IMR-90 (cell line): ENCODE measurements around the gene SHC4. TPM values are rescaled to one million over a fixed set of nuclear protein-coding genes. Genes with fewer than 3 reads are reported as not detected.

Experiments
- ATAC-seq: fragments of 200-7000 bp; cut with Tn5 transposase; 2 replicates; pipeline ENCODE4 v1.9.1; 2020; ENCODE audit warnings: low read depth, mild to moderate bottlenecking, moderate library complexity
- BruUV-seq: library from RNA; stranded (reverse); fragments of 400-500 nt; replicated peaks from 2 replicates; lab custom pipeline; 2021; lab: Mats Ljungman, UMichigan
- CTCF ChIA-PET: fragments of 300-600 bp; formaldehyde crosslinking; extraction: SDS; loops from one replicate; lab custom pipeline; 2021; ENCODE audit warnings: antibody characterized with exemption; lab: Yijun Ruan, JAX
- POLR2A ChIA-PET: fragments of 300-600 bp; sonication (Branson Sonifier 250); formaldehyde crosslinking; loops from one replicate; lab custom pipeline; 2022; ENCODE audit warnings: antibody characterized with exemption; ENCODE audit not compliant: unreplicated experiment; lab: Charles Lee
- DNase-seq: peaks from one replicate; pipeline ENCODE4 v3.0.0; 2013
- H2AFZ ChIP-seq: replicated peaks from 2 replicates; pipeline ENCODE3; 2013; ENCODE audit warnings: low read length, mild to moderate bottlenecking; ENCODE audit not compliant: poor library complexity
- H2AK5ac ChIP-seq: 2 replicates; pipeline ENCODE4 v1.6.1; 2013; ENCODE audit warnings: low read depth, low read length, inconsistent platforms
- H2AK9ac ChIP-seq: replicated peaks from 2 replicates; pipeline ENCODE3; 2013; ENCODE audit warnings: mild to moderate bottlenecking, low read depth, low read length, moderate library complexity; ENCODE audit not compliant: poor library complexity
- H2BK120ac ChIP-seq: 2 replicates; pipeline ENCODE4 v1.6.1; 2013; ENCODE audit warnings: low read depth, low read length, inconsistent platforms
- H2BK15ac ChIP-seq: 3 replicates; pipeline ENCODE4 v1.6.1; 2013; ENCODE audit warnings: low read depth, low read length, inconsistent platforms
- H2BK20ac ChIP-seq: 2 replicates; pipeline ENCODE4 v1.6.1; 2013; ENCODE audit warnings: low read depth, mild to moderate bottlenecking, inconsistent platforms, low read length, moderate library complexity
- H2BK5ac ChIP-seq: 2 replicates; pipeline ENCODE4 v1.6.1; 2013; ENCODE audit warnings: mild to moderate bottlenecking, low read depth, low read length, inconsistent platforms; ENCODE audit not compliant: poor library complexity, severe bottlenecking
- H3K14ac ChIP-seq: replicated peaks from 2 replicates; pipeline ENCODE4 v1.6.1; 2013; ENCODE audit warnings: low read depth, low read length, inconsistent platforms
- H3K18ac ChIP-seq: 2 replicates; pipeline ENCODE4 v1.6.1; 2013; ENCODE audit warnings: low read depth, low read length, control low read depth
- H3K23ac ChIP-seq: 2 replicates; pipeline ENCODE4 v1.6.1; 2013; ENCODE audit warnings: low read depth, low read length, inconsistent platforms
- H3K27ac ChIP-seq: 2 replicates; pipeline ENCODE4 v1.5.1; 2013; ENCODE audit warnings: mild to moderate bottlenecking, control low read depth, low read length; ENCODE audit not compliant: insufficient read depth
- H3K27me3 ChIP-seq: 2 replicates; pipeline ENCODE4 v1.6.1; 2013; ENCODE audit warnings: low read length; ENCODE audit not compliant: control insufficient read depth, insufficient read depth
- H3K36me3 ChIP-seq: 2 replicates; pipeline ENCODE4 v1.6.1; 2013; ENCODE audit warnings: low read length, mixed read lengths; ENCODE audit not compliant: control insufficient read depth, insufficient read depth
- H3K4ac ChIP-seq: 2 replicates; pipeline ENCODE4 v1.6.1; 2013; ENCODE audit warnings: low read depth, low read length, inconsistent platforms
- H3K4me1 ChIP-seq: 2 replicates; pipeline ENCODE4 v1.6.1; 2013; ENCODE audit warnings: low read length, mixed read lengths; ENCODE audit not compliant: control insufficient read depth, insufficient read depth
- H3K4me2 ChIP-seq: 2 replicates; pipeline ENCODE4 v1.6.1; 2013; ENCODE audit warnings: low read depth, mild to moderate bottlenecking, control low read depth, low read length, moderate library complexity
- H3K4me3 ChIP-seq: 2 replicates; pipeline ENCODE4 v1.5.1; 2013; ENCODE audit warnings: low read depth, mild to moderate bottlenecking, control low read depth, low read length, moderate library complexity; ENCODE audit not compliant: insufficient read depth
- H3K56ac ChIP-seq: 2 replicates; pipeline ENCODE4 v1.6.1; 2013; ENCODE audit warnings: low read length, inconsistent platforms; ENCODE audit not compliant: insufficient read depth; ENCODE audit errors: extremely low read depth
- H3K79me1 ChIP-seq, 2 experiments: 2 replicates each; pipeline ENCODE4 v1.6.1; 2013; ENCODE audit warnings: low read length in 2 of 2, inconsistent platforms in 1 of 2, low read depth in 1 of 2
- H3K9ac ChIP-seq: 2 replicates; pipeline ENCODE4 v1.6.1; 2013; ENCODE audit warnings: low read depth, low read length, control low read depth
- H3K9me1 ChIP-seq: 2 replicates; pipeline ENCODE4 v1.6.1; 2013; ENCODE audit warnings: low read length, inconsistent platforms; ENCODE audit not compliant: insufficient read depth
- H3K9me3 ChIP-seq: 2 replicates; pipeline ENCODE4 v1.6.1; 2013; ENCODE audit warnings: low read length; ENCODE audit not compliant: control insufficient read depth, insufficient read depth
- H4K20me1 ChIP-seq: 2 replicates; pipeline ENCODE4 v1.6.1; 2013; ENCODE audit warnings: low read length, inconsistent platforms; ENCODE audit not compliant: insufficient read depth
- H4K5ac ChIP-seq: 2 replicates; pipeline ENCODE4 v1.6.1; 2013; ENCODE audit warnings: mild to moderate bottlenecking, low read depth, low read length, control low read depth
- H4K8ac ChIP-seq, 2 experiments: 2 replicates each; pipeline ENCODE4 v1.6.1; 2013; ENCODE audit warnings: low read depth in 2 of 2, low read length in 2 of 2, control low read depth in 1 of 2, inconsistent platforms in 1 of 2
- H4K91ac ChIP-seq: 2 replicates; pipeline ENCODE4 v1.6.1; 2013; ENCODE audit warnings: low read depth, low read length, inconsistent platforms; ENCODE audit not compliant: insufficient read depth
- BHLHE40 ChIP-seq: fragments of 150-350 bp; IDR thresholded peaks from 2 replicates; pipeline ENCODE4 v1.6.1; 2016; ENCODE audit warnings: mild to moderate bottlenecking, low read depth, low read length
- CEBPB ChIP-seq: IDR thresholded peaks from 2 replicates; pipeline ENCODE4 v1.6.1; 2012; ENCODE audit warnings: low read depth, low read length, improper control_type of control experiment
- CHD1 ChIP-seq: IDR thresholded peaks from 2 replicates; pipeline ENCODE4 v1.6.1; 2012; ENCODE audit warnings: low read depth, low read length, improper control_type of control experiment
- ELK1 ChIP-seq: fragments of 150-350 bp; IDR thresholded peaks from 2 replicates; pipeline ENCODE4 v1.6.1; 2016; ENCODE audit warnings: low read depth, mild to moderate bottlenecking, low read length, moderate library complexity, borderline replicate concordance
- FOS ChIP-seq: fragments of 150-350 bp; IDR thresholded peaks from 2 replicates; pipeline ENCODE4 v1.6.1; 2016; ENCODE audit warnings: low read depth, low read length
- MAFK ChIP-seq: IDR thresholded peaks from 2 replicates; pipeline ENCODE4 v1.6.1; 2012; ENCODE audit warnings: low read depth, low read length, improper control_type of control experiment
- MAZ ChIP-seq: IDR thresholded peaks from 2 replicates; pipeline ENCODE4 v1.6.1; 2012; ENCODE audit warnings: low read depth, mild to moderate bottlenecking, low read length, improper control_type of control experiment, moderate library complexity, borderline replicate concordance
- MXI1 ChIP-seq: IDR thresholded peaks from 2 replicates; pipeline ENCODE4 v1.6.1; 2012; ENCODE audit warnings: low read depth, mild to moderate bottlenecking, low read length, moderate library complexity, borderline replicate concordance
- NFE2L2 ChIP-seq: fragments of 150-350 bp; IDR thresholded peaks from 2 replicates; pipeline ENCODE4 v1.6.1; 2016; ENCODE audit warnings: low read depth, mild to moderate bottlenecking, low read length
- POLR2A ChIP-seq: IDR thresholded peaks from 2 replicates; pipeline ENCODE4 v1.6.1; 2012; ENCODE audit warnings: mild to moderate bottlenecking, low read depth, low read length
- RCOR1 ChIP-seq: IDR thresholded peaks from 2 replicates; pipeline ENCODE4 v1.6.1; 2012; ENCODE audit warnings: mild to moderate bottlenecking, low read length, improper control_type of control experiment; ENCODE audit not compliant: insufficient replicate concordance
- RFX5 ChIP-seq: IDR thresholded peaks from 2 replicates; pipeline ENCODE4 v1.8.0; 2012; ENCODE audit warnings: low read depth, mild to moderate bottlenecking, low read length, moderate library complexity
- USF2 ChIP-seq: fragments of 150-350 bp; IDR thresholded peaks from 2 replicates; pipeline ENCODE4 v1.6.1; 2017; ENCODE audit warnings: mild to moderate bottlenecking, antibody characterized with exemption, low read length, low read depth
- WGBS, 2 experiments: methylation state at CpG; one replicate each; pipeline versions ENCODE4 v1.1.5 to v1.1.7; 2013; ENCODE audit warnings: missing lambda C conversion rate in 2 of 2; ENCODE audit not compliant: insufficient read length in 1 of 2; ENCODE audit errors: extremely low coverage in 2 of 2; 5-methylcytosine and 5-hydroxymethylcytosine counted together
- dilution Hi-C: fragments of 300-500 bp; cut with HindIII; formaldehyde crosslinking; loops from one replicate; pipeline ENCODE4 v1.14.3; 2018; ENCODE audit warnings: low sequenced_read_pairs; ENCODE audit not compliant: unreplicated experiment
- in situ Hi-C: fragments of 300-500 bp; cut with MboI; formaldehyde crosslinking; loops from 3 replicates; pipeline ENCODE4 v1.14.3; 2019; ENCODE audit warnings: low sequenced_read_pairs, inconsistent platforms, mixed read lengths
- intact Hi-C: fragments of 100-400 bp; cut with micrococcal nuclease; formaldehyde crosslinking; loops from 2 replicates; pipeline ENCODE4 v1.10.0; 2022
- polyA plus RNA-seq, 3 experiments: library from polyadenylated mRNA; depleted of rRNA; stranded (reverse); fragments of >200 nt; gene quantifications; 2 replicates each; pipeline ENCODE4 v1.2.3, GENCODE V29; 2012; ENCODE audit warnings: low replicate concordance in 1 of 3
- total RNA-seq: library from RNA; depleted of rRNA; stranded (reverse); fragments of >200 nt; gene quantifications from 2 replicates; pipeline ENCODE4 v1.2.3, GENCODE V29; 2012
- TF ChIP-seq, protein P1 (sequence below): conservative IDR thresholded peaks from 2 replicates; pipeline ENCODE4 v1.5.1; 2012; ENCODE audit warnings: mild to moderate bottlenecking, low read depth, low read length, improper control_type of control experiment

The SHC4 gene
- total and polyA plus RNA-seq, 2 of the 4 experiments (the other 2 are of a cell fraction), result 0.91 to 2.7 TPM

DNA sequence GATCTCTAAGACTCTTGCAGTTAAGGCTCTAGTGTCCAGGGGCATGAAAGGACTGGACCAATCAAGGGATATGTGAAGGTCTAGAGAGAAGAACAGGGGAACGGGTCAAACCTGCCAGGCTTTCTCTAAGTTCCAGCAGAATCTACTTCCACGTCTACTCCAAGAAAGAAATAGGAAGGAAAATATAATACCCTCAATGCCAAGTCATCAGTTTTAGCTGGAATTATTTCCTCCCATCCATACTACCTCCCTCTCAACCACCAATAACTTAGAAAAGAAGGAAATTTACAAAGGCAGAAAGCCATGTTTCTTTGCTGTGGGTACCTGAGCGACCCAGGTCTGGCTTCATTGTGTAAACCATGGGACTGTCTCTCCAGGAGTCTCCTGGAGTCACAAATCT, 7.8 kb downstream of the SHC4 start:
- no peak overlapping the region for H3K9ac ChIP-seq
- H2BK5ac ChIP-seq, result no peak overlapping the region
- CTCF ChIA-PET, result no interaction called here
- no peak overlapping the region for H4K8ac ChIP-seq
- H2AK5ac ChIP-seq, result no peak overlapping the region
- in situ Hi-C loops (loop anchor here (25.0 kb wide), 1 partner anchor 594 kb away; no protein-coding TSS in a partner anchor), intact Hi-C loops (no loop called here), dilution Hi-C loops (no loop called here)
- TF ChIP-seq USF2 (no peak), CHD1 (no peak), BHLHE40 (no peak), RCOR1 (no peak), ELK1 (no peak), MAZ (no peak), POLR2A (no peak), NFE2L2 (no peak), CEBPB (no peak), MXI1 (no peak), FOS (no peak), RFX5 (no peak), MAFK (no peak)
- TF ChIP-seq, protein P1, sequence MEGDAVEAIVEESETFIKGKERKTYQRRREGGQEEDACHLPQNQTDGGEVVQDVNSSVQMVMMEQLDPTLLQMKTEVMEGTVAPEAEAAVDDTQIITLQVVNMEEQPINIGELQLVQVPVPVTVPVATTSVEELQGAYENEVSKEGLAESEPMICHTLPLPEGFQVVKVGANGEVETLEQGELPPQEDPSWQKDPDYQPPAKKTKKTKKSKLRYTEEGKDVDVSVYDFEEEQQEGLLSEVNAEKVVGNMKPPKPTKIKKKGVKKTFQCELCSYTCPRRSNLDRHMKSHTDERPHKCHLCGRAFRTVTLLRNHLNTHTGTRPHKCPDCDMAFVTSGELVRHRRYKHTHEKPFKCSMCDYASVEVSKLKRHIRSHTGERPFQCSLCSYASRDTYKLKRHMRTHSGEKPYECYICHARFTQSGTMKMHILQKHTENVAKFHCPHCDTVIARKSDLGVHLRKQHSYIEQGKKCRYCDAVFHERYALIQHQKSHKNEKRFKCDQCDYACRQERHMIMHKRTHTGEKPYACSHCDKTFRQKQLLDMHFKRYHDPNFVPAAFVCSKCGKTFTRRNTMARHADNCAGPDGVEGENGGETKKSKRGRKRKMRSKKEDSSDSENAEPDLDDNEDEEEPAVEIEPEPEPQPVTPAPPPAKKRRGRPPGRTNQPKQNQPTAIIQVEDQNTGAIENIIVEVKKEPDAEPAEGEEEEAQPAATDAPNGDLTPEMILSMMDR, result no peak
- peaks cover 5% of the 10 kb centered on the region for H3K4me1 ChIP-seq
- H3K14ac ChIP-seq, result no peak overlapping the region
- H3K4me3 ChIP-seq, result no peak overlapping the region
- BruUV-seq, result no TSS peak
- H2BK120ac ChIP-seq, result no peak overlapping the region
- WGBS, 2 experiments, result 67% methylated on average over 1 of the region's 3 CpGs; no CpG with 5 or more reads in 1 of the 2 experiments
- no peaks in the 10 kb centered on the region; the same call in 1 of the 2 replicates for H3K36me3 ChIP-seq
- H2BK15ac ChIP-seq, result peak overlapping the region; percentile 58; the same call in 1 of the 3 replicates
- peak overlapping the region; percentile 17; the same call in 1 of the 2 replicates for H3K4ac ChIP-seq
- no peaks in the 10 kb centered on the region for H3K9me3 ChIP-seq
- H3K27me3 ChIP-seq, result no peaks in the 10 kb centered on the region
- H3K79me1 ChIP-seq, result peaks cover 6 to 42% of the 10 kb centered on the region in 2 experiments; a peak in 3 of 4 replicates
- H4K20me1 ChIP-seq, result no peaks in the 10 kb centered on the region
- H2BK20ac ChIP-seq, result no peak overlapping the region; the same call in 1 of the 2 replicates
- H3K56ac ChIP-seq, result no peak overlapping the region
- H2AFZ ChIP-seq, result no peak overlapping the region
- peaks cover 12% of the 10 kb centered on the region; the same call in 1 of the 2 replicates for H3K9me1 ChIP-seq
- no peak overlapping the region for H3K23ac ChIP-seq
- no peak overlapping the region; the same call in 1 of the 2 replicates for H3K18ac ChIP-seq
- H4K91ac ChIP-seq, result no peak overlapping the region
- no peak overlapping the region for H2AK9ac ChIP-seq
- POLR2A ChIA-PET, result no interaction called here
- no peak overlapping the region for H4K5ac ChIP-seq
- no peak for ATAC-seq
- DNase-seq, result no peak
- no peak overlapping the region for H3K27ac ChIP-seq
- no peak overlapping the region for H3K4me2 ChIP-seq
